Smooth muscle cell (in vitro differentiated cells): Measurements from ENCODE around the gene CHD2. TPM values are rescaled to one million over a fixed set of nuclear protein-coding genes. Genes with fewer than 3 reads are reported as not detected.
A peak's percentile ranks its signal among the peaks of the same experiment; 100 is the strongest.

Experiments used
- DNase-seq: peaks from one replicate; lab custom pipeline; 2025; ENCODE audit not compliant: unreplicated experiment; lab: John Stamatoyannopoulos, UW
- H2AFZ ChIP-seq: fragments of 200-600 bp; sonication (generic); 2 replicates; pipeline ENCODE4 v1.6.0; 2016; ENCODE audit warnings: antibody characterized with exemption, low read depth, mild to moderate bottlenecking
- H3F3A ChIP-seq: fragments of 200-600 bp; sonication (generic); 2 replicates; pipeline ENCODE4 v1.6.0; 2017; ENCODE audit warnings: antibody characterized with exemption, low read depth
- H3K27ac ChIP-seq: fragments of 200-600 bp; sonication (generic); 2 replicates; pipeline ENCODE4 v1.5.1; 2016; ENCODE audit warnings: low read depth, mild to moderate bottlenecking
- H3K27me3 ChIP-seq: fragments of 200-600 bp; sonication (generic); 2 replicates; pipeline ENCODE4 v1.6.1; 2016; ENCODE audit warnings: low read depth, mild to moderate bottlenecking
- H3K36me3 ChIP-seq: fragments of 200-600 bp; sonication (generic); 2 replicates; pipeline ENCODE4 v1.5.1; 2016; ENCODE audit warnings: low read depth
- H3K4me1 ChIP-seq: fragments of 200-600 bp; sonication (generic); 2 replicates; pipeline ENCODE4 v1.5.1; 2016; ENCODE audit warnings: low read depth
- H3K4me2 ChIP-seq: fragments of 200-600 bp; sonication (generic); 2 replicates; pipeline ENCODE4 v1.6.0; 2016; ENCODE audit warnings: mild to moderate bottlenecking
- H3K4me3 ChIP-seq: fragments of 200-600 bp; sonication (generic); 2 replicates; pipeline ENCODE4 v1.5.1; 2016; ENCODE audit warnings: mild to moderate bottlenecking
- H3K79me2 ChIP-seq: fragments of 200-600 bp; sonication (generic); 2 replicates; pipeline ENCODE4 v1.6.0; 2016; ENCODE audit warnings: low read depth, mild to moderate bottlenecking
- H3K9ac ChIP-seq: fragments of 200-600 bp; sonication (generic); 2 replicates; pipeline ENCODE4 v1.6.0; 2016; ENCODE audit warnings: low read depth
- H3K9me3 ChIP-seq: fragments of 200-600 bp; sonication (generic); replicated peaks from 2 replicates; pipeline ENCODE4 v1.5.1; 2016; ENCODE audit warnings: low read depth
- H4K20me1 ChIP-seq: fragments of 200-600 bp; sonication (generic); 2 replicates; pipeline ENCODE4 v1.6.0; 2016; ENCODE audit warnings: low read depth
- WGBS: methylation state at CpG from one replicate; pipeline ENCODE4 v1.1.7; 2016; ENCODE audit warnings: low lambda C conversion rate; 5-methylcytosine and 5-hydroxymethylcytosine counted together
- polyA plus RNA-seq: library from polyadenylated mRNA; unstranded; fragments of >200 nt; fragmentation: Nextera tagmentation; extraction: Ambion mirVana; gene quantifications from 2 replicates; pipeline ENCODE4 v1.2.1, GENCODE V29; 2016
- total RNA-seq: library from RNA; depleted of rRNA; stranded (reverse); fragments of >200 nt; gene quantifications from 2 replicates; pipeline ENCODE4 v1.2.3, GENCODE V29; 2014
- TF ChIP-seq, protein P1 (sequence below): fragments of 200-600 bp; sonication (generic); IDR thresholded peaks from 2 replicates; pipeline ENCODE4 v1.5.1; 2017; ENCODE audit warnings: borderline replicate concordance, mild to moderate bottlenecking, antibody characterized with exemption; ENCODE audit not compliant: insufficient read depth, poor library complexity, severe bottlenecking

CHD2 gene
- total and polyA plus RNA-seq, 2 experiments from 2014 or later, result 64.4 to 99.2 TPM

DNA sequence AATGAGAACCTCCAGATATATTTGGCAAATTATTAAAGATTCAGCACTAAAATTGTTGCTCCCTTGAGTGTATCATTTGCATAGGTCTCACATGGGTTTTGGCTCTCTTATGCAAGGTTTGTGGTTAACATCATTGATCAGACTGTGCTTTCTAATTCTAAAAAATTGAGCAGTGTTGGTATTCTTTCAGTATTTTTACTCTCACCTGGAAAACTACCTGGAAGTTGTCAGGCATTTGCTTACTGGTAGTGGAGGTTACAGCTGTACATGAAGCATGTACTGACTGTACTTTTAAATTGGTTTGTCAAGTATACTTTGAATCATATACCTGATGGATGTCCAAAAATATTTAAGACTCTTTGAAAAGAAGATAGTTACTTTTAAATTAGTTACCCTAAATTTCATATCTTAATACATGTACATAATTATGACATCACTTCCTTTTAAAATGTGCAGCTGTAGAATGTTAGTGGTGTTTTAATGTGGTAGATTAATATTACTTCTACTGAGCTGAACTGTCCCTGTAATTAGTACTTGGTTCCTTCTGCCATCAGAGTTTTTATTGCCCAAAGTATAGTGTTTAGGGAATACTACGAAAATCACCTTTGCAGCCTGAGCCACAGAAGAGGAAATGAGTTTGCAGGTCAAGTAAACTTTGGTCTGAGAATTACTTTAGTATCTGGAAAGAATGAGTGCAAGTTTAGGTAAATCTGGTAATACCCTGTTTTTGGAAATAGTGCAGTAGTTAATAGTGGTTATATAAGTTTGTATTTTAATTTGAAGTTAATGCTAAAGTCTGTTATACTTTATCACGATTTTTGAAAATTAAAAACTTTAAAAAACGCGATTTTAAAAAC, 2.8 kb downstream of the CHD2 start:
- Histone ChIP-seq H3K79me2 (peaks cover 94% of the 10 kb centered on the region), H3F3A (peaks cover 51% of the 10 kb centered on the region), H4K20me1 (peaks cover 16% of the 10 kb centered on the region), H3K27me3 (no peaks in the 10 kb centered on the region), H3K27ac (peak overlapping the region; percentile 100), H2AFZ (no peak overlapping the region), H3K4me1 (peaks cover 44% of the 10 kb centered on the region), H3K9me3 (no peaks in the 10 kb centered on the region), H3K36me3 (no peaks in the 10 kb centered on the region), H3K4me2 (peak overlapping the region; percentile 98), H3K9ac (peak overlapping the region; percentile 97), H3K4me3 (peak overlapping the region; percentile 93)
- TF ChIP-seq, protein P1, sequence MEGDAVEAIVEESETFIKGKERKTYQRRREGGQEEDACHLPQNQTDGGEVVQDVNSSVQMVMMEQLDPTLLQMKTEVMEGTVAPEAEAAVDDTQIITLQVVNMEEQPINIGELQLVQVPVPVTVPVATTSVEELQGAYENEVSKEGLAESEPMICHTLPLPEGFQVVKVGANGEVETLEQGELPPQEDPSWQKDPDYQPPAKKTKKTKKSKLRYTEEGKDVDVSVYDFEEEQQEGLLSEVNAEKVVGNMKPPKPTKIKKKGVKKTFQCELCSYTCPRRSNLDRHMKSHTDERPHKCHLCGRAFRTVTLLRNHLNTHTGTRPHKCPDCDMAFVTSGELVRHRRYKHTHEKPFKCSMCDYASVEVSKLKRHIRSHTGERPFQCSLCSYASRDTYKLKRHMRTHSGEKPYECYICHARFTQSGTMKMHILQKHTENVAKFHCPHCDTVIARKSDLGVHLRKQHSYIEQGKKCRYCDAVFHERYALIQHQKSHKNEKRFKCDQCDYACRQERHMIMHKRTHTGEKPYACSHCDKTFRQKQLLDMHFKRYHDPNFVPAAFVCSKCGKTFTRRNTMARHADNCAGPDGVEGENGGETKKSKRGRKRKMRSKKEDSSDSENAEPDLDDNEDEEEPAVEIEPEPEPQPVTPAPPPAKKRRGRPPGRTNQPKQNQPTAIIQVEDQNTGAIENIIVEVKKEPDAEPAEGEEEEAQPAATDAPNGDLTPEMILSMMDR, result no peak
- no peak for DNase-seq
- 4% methylated on average over 4 of the region's 4 CpGs for WGBS

DNA sequence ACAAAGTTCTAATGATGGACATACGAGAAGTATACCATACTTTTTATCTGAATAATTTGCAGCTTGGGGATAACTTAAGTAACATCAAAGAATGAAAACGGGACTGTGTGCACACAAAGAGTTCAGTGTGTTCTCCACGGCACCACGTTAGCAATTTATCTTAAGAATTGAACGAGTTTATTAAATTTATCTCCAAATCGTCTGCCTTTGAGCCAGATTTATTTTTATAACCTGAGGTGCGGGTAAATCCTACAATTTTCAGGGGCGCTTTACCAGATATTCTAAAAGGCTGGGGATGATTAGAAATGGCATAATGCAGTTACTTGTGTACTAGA, 3.5 kb downstream of the CHD2 start:
- Histone ChIP-seq H3K9ac (peak overlapping the region; percentile 97), H3K36me3 (no peaks in the 10 kb centered on the region), H3K79me2 (peaks cover 94% of the 10 kb centered on the region), H3K4me2 (peak overlapping the region; percentile 98), H3K9me3 (no peaks in the 10 kb centered on the region), H3F3A (peaks cover 56% of the 10 kb centered on the region), H2AFZ (no peak overlapping the region), H3K4me3 (peak overlapping the region; percentile 93), H3K27me3 (no peaks in the 10 kb centered on the region), H3K4me1 (peaks cover 49% of the 10 kb centered on the region), H4K20me1 (peaks cover 22% of the 10 kb centered on the region), H3K27ac (peak overlapping the region; percentile 100)
- DNase-seq, result no peak
- WGBS, result 2% methylated on average over 8 of the region's 8 CpGs
- TF ChIP-seq, protein P1, result no peak

- Histone ChIP-seq H3K4me1 (peaks cover 55% of the 10 kb centered on the region), H3K4me2 (peak overlapping the region; percentile 98), H3K36me3 (no peaks in the 10 kb centered on the region), H2AFZ (no peak overlapping the region), H3F3A (peaks cover 55% of the 10 kb centered on the region), H3K4me3 (peak overlapping the region; percentile 93), H3K9me3 (no peaks in the 10 kb centered on the region), H3K27ac (peak overlapping the region; percentile 100), H3K9ac (peak overlapping the region; percentile 97), H3K79me2 (peaks cover 94% of the 10 kb centered on the region), H4K20me1 (peaks cover 28% of the 10 kb centered on the region), H3K27me3 (no peaks in the 10 kb centered on the region)
- TF ChIP-seq, protein P1, result no peak
- peak; percentile 97 for DNase-seq
- WGBS, result under 1% methylated on average over 45 of the region's 47 CpGs
Observed at GRCh38 chr15:92903966-92904721, 4.0 kb downstream of the CHD2 start.
